Measurements from ENCODE around the gene ZNF724.
"Not testable (repeated sequence)": the region's sequence is repeated elsewhere in the genome, so short reads cannot be mapped to it uniquely, and the experiment has no call there.

The ZNF724 gene

DNA sequence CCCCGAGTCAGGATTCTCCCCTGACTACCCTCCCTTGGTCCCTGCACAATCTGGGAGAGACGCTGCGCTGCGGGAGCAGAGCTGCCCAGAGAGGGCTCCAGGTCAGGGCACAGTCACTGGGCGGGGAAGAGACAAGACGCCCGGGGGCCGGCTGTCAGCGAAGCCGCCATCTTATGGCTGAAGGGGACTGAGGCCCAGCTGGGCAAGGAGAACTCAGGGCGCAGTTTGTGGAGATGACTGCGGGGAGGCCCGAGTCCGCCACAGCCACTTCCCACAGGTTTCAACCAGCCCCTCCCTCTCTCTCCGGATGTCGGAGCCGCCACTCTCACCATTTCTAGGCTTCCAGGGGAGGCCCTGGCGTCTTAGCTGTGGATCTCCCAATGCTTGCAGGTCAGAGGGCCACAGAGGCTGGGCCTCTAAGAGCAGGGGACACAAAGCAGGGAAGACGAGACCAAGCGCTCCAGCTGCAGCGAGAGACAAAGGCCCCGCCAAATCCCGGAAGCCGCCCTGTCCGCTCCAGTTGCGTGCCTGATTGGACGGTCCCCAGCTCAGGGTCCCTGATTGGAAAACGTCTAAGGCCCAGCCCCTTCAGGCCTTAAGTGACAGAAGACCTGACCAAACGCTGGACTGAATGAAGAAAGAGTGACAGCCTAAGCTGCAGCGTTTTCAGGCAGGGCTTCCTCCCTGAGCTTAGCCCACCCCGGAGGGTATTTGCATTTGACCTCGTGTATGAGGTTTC lies at the start of gene ZNF724:
TSS of gene ZNF724 (minus strand) at position 484 of the 739 bp plus-strand sequence. CDS start at position 332, 152 bp downstream.
- Mint-ChIP-seq H3K4me3 (peak within 1 kb of the TSS; percentile 96 to 99), H3K27me3 (no peaks in the 10 kb centered on the region), H3K36me3 (peaks cover 9 to 18% of the 10 kb centered on the region in 2 donors), H3K4me1 (peaks cover 3 to 13% of the 10 kb centered on the region in 2 donors), H3K9me3 (peaks cover 0 to 1% of the 10 kb centered on the region in 2 donors), H3K27ac (peak within 1 kb of the TSS; percentile 97)
- ATAC-seq (replicated peaks): peak; percentile 99
- DNase-seq: peak; percentile 92

DNA sequence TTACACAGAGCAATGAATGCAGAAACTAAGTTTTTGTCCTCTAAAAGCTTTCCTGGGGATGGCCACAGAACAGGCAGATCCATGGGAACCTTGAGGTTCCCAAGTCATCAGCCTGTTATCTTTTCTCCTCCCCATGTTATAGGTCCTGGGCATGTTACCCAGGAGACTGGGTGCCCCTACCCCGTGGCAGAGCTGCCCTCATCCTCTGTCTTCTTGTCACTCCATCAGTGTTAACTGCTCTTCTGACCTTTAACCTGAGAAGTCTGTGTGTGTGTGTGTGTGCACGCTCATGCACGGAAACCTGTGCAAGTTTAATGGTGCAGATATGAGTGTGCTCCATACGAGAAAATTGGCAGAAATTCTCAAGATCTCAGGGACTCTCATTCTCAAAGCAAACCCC lies 43.9 kb upstream of the ZNF724 start:
- no peaks in the 10 kb centered on the region for H3K36me3 Mint-ChIP-seq
- H3K27ac Mint-ChIP-seq: no peak overlapping the region
- no peaks in the 10 kb centered on the region for H3K4me1 Mint-ChIP-seq
- no peak overlapping the region for H3K4me3 Mint-ChIP-seq
- no peak for ATAC-seq (replicated peaks)
- peaks cover 0 to 2% of the 10 kb centered on the region in 2 donors for H3K9me3 Mint-ChIP-seq
- DNase-seq: no peak
- no peaks in the 10 kb centered on the region for H3K27me3 Mint-ChIP-seq

DNA sequence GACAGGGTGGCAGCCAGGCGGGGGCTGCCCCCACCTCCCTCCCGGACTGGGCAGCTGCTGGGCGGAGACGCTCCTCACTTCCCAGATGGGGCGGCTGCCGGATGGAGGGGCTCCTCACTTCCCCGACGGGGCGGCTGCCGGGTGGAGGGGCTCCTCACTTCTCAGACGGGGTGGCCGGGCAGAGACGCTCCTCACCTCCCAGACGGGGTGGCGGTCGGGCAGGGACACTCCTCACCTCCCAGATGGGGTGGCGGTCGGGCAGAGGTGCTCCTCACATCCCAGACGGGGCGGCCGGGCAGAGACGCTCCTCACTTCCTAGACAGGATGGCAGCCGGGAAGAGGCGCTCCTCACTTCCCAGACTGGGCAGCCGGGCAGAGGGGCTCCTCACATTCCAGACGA lies 39.8 kb upstream of the ZNF724 start:
- not testable (repeated sequence) for H3K36me3 Mint-ChIP-seq

DNA sequence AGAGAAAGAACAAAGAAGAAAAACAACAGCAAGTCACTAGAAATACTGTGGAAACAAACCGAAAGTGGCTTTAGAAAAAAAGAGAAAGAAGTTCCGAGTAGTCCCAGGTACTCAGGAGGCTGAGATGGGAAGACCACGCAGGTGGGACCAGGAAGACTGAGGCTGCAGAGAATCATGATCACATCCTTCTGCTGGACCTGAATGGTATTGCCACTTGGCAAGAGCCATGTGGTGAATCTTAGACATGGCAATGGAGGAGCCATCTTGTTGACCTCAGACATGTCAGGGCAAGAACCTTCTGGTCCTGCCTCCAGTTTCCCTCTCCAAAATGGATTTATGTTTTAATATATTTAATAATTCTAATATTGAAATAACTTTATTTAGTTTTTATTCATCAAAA lies 37.4 kb upstream of the ZNF724 start:
- no peak for DNase-seq
- peaks cover 2 to 15% of the 10 kb centered on the region in 2 donors for H3K4me1 Mint-ChIP-seq
- no peak overlapping the region for H3K27ac Mint-ChIP-seq
- peaks cover 4% of the 10 kb centered on the region in 2 donors for H3K36me3 Mint-ChIP-seq
- H3K27me3 Mint-ChIP-seq: no peaks in the 10 kb centered on the region
- no peak overlapping the region for H3K4me3 Mint-ChIP-seq
- peaks cover 9 to 10% of the 10 kb centered on the region in 2 donors for H3K9me3 Mint-ChIP-seq
- ATAC-seq (replicated peaks): no peak

More for the DNA sequence above, 39.8 kb upstream of the ZNF724 start:
- H3K27ac Mint-ChIP-seq; ATAC-seq (replicated peaks); H3K27me3 Mint-ChIP-seq; DNase-seq; H3K4me3 Mint-ChIP-seq; H3K9me3 Mint-ChIP-seq; H3K4me1 Mint-ChIP-seq: not testable (repeated sequence)

DNA sequence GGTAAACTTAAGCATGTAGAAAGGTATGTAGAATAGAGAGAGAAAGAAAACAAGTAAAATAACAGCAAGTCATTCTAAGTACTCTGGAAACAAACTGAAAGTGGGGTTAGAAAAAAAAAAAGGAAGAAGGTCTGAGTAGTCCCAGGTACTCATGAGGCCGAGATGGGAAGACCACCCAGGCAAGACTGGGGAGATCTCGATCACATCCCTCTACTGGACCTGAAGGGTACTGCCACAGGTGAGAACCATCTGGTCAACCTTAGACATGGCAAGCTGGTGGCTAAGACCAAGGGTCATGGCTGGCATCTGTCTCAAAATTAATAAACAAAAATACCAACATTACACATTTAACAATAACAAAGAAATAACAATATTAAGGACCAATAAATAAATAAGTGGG lies 36.3 kb upstream of the ZNF724 start:
- peak; percentile 51 to 62 for ATAC-seq (replicated peaks)
- H3K9me3 Mint-ChIP-seq: peaks cover 9 to 10% of the 10 kb centered on the region in 2 donors
- H3K36me3 Mint-ChIP-seq: peaks cover 4% of the 10 kb centered on the region in 2 donors

DNA sequence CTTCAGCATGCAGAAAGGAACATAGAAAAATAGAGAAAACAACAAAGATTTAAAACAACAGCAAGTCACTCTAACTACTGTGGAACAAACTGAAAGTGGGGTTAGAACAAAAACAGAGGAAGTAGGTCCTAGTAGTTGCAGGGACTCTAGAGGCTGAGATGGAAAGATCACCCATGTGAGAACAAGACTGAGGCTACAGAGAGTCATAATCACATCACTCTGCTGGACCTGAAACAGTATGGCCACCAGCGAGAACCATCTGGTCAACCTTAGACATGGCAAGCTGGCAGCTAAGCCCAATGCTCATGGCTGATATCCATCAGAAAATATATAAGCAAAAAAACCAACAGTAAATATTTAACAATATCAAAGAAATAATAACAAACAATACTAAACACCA lies 35.8 kb upstream of the ZNF724 start:
- Mint-ChIP-seq H3K27me3 (no peaks in the 10 kb centered on the region), H3K4me1 (peaks cover 2 to 17% of the 10 kb centered on the region in 2 donors), H3K36me3 (peaks cover 4% of the 10 kb centered on the region in 2 donors), H3K27ac (peak overlapping the region; percentile 79), H3K4me3 (no peak overlapping the region), H3K9me3 (peaks cover 9 to 10% of the 10 kb centered on the region in 2 donors)
- DNase-seq (no peak), ATAC-seq (replicated peaks) (peak; percentile 71 to 77)

More for the DNA sequence above, 36.3 kb upstream of the ZNF724 start:
- DNase-seq: no peak
- Mint-ChIP-seq H3K4me3 (no peak overlapping the region), H3K27ac (no peak overlapping the region), H3K27me3 (no peaks in the 10 kb centered on the region), H3K4me1 (peaks cover 2 to 17% of the 10 kb centered on the region in 2 donors)

DNA sequence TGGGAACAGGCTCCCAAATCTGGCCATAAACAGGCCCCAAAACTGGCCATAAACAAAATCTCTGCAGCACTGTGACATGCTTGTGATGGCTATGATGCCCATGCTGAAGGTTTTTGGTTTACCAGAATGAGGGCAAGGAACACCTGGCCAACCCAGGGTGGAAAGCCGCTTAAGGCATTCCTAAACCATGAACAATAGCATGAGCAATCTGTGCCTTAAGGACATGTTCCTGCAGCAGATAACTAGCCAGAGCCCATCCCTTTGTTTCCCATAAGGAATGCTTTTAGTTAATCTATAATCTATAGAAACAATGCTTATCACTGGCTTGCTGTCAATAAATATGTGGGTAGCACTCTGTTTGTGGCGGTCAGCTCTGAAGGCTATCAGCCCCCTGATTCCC lies 35.1 kb upstream of the ZNF724 start:
- ATAC-seq (replicated peaks); DNase-seq; H3K27ac Mint-ChIP-seq; H3K4me3 Mint-ChIP-seq; H3K36me3 Mint-ChIP-seq; H3K27me3 Mint-ChIP-seq; H3K9me3 Mint-ChIP-seq: not testable (repeated sequence)
- H3K4me1 Mint-ChIP-seq: peaks cover 2 to 17% of the 10 kb centered on the region in 2 donors

DNA sequence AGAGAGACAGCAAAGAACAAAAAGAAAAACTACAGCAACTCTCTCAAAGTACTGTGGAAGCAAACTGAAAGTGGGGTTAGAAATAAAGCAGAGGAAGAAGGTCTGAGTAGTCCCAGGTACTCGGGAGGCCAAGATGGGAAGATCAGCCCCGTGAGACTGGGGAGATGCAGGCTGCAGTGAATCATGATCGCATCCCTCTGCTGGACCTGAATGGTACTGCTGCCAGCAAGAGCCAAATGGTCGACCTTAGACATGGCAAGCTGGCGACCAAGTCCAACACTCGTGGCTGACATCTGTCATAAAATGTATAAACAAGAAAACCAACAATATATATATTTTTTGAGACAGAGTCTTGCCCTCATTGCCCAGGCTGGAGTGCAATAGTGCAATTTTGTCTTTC lies 33.7 kb upstream of the ZNF724 start:
- Mint-ChIP-seq H3K27ac (no peak overlapping the region), H3K4me1 (peaks cover 2 to 17% of the 10 kb centered on the region in 2 donors), H3K9me3 (peaks cover 9 to 10% of the 10 kb centered on the region in 2 donors), H3K36me3 (peaks cover 4% of the 10 kb centered on the region in 2 donors), H3K4me3 (no peak overlapping the region), H3K27me3 (no peaks in the 10 kb centered on the region)
- DNase-seq: peak; percentile 36
- ATAC-seq (replicated peaks): peak; percentile 89 to 90

DNA sequence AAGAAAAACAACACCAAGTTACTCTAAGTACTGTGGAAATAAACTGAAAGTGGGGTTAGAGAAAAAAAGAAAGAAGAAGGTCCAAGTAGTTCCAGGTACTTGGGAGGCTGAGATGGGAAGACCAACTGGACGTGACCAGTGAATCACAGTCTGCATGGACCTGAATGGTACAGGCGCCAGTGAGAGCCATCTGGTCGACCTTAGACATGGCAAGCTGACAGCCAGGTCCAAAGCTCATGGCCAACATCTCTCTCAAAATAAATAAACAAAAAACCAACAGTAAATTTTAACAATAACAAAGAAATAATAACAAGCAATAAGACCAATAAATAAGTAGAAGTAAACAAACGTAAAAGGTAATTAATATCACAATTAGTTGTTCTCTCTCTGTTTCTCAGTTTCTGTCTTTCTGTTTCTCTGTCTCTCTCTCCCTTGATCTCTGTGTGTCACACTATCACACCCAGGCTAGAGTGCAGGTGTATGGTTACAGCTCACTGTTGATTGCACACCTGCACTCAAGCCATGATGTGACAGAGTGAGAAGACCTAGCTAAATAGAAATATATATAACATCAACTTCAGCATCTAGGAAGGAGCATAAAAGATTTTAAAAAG lies 31.6 kb upstream of the ZNF724 start:
- H3K36me3 Mint-ChIP-seq: peaks cover 1 to 2% of the 10 kb centered on the region in 2 donors
- no peaks in the 10 kb centered on the region for H3K27me3 Mint-ChIP-seq
- DNase-seq (no peak), ATAC-seq (replicated peaks) (no peak)
- no peak overlapping the region for H3K27ac Mint-ChIP-seq
- no peak overlapping the region for H3K4me3 Mint-ChIP-seq
- H3K9me3 Mint-ChIP-seq: peaks cover 4 to 7% of the 10 kb centered on the region in 2 donors
- H3K4me1 Mint-ChIP-seq: peaks cover 2 to 15% of the 10 kb centered on the region in 2 donors

DNA sequence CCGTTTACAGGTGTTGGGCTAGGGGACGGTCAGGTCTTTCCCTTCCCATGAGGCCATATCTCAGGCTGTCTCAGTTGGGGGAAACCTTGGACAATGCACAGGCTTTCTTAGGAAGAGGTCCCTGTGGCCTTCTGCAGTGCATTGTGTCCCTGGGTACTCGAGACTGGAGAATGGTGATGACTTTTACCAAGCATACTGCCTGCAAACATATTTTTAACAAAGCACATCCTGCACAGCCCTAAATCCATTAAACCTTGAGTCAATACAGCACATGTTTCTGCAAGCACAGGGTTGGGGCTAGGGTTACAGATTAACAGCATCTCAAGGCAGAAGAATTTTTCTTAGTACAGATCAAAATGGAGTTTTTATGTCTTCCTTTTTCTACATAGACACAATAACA lies 27.9 kb upstream of the ZNF724 start:
- not testable (repeated sequence) for DNase-seq; H3K4me3 Mint-ChIP-seq; H3K36me3 Mint-ChIP-seq; H3K9me3 Mint-ChIP-seq; H3K27me3 Mint-ChIP-seq; H3K4me1 Mint-ChIP-seq; H3K27ac Mint-ChIP-seq; ATAC-seq (replicated peaks)

DNA sequence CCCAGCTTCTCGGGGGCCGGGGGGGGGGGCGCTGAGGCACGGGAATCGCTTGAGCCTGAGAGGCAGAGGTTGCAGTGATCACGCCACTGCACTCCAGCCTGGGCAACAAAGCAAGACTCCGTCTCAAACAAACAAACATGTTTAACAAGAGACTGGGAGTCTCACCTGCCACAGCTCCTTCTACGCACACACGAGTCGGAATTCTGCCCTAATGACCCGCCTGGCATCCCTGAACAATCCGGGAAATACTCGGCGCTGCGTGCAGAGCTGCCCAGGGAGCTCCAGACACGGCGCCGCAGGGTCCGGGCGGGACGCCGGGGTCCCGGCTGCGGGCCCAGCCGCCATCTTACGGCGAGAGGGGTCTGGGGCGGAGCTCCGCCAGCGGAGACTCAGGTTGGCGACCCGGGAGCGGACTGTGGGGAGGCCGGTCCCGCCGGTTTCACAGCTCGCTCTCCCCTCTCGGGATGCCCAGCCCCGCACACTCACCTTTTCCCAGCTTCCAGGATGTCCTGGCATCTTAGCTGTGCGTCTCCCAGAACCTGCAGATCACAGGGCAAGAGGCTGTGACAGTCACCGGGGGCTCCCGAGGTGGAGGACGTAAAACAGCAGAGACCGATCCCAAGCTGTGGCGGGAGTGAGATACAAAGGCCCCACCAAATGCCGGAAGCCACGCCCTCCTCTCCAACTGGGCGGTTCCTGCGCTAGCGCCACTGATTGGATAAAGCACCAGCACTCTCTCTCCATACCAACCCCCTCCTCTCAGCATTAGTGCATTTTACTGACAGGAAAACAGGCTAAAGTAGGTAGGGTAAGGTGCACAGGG lies 23.6 kb upstream of the ZNF724 start:
- Mint-ChIP-seq H3K4me1 (peaks cover 7 to 22% of the 10 kb centered on the region in 2 donors), H3K4me3 (peak overlapping the region; percentile 97 to 98), H3K9me3 (no peaks in the 10 kb centered on the region), H3K27me3 (no peaks in the 10 kb centered on the region), H3K36me3 (peaks cover 10 to 15% of the 10 kb centered on the region in 2 donors), H3K27ac (peak overlapping the region; percentile 96)
- peak; percentile 86 for DNase-seq
- ATAC-seq (replicated peaks): peak; percentile 99

DNA sequence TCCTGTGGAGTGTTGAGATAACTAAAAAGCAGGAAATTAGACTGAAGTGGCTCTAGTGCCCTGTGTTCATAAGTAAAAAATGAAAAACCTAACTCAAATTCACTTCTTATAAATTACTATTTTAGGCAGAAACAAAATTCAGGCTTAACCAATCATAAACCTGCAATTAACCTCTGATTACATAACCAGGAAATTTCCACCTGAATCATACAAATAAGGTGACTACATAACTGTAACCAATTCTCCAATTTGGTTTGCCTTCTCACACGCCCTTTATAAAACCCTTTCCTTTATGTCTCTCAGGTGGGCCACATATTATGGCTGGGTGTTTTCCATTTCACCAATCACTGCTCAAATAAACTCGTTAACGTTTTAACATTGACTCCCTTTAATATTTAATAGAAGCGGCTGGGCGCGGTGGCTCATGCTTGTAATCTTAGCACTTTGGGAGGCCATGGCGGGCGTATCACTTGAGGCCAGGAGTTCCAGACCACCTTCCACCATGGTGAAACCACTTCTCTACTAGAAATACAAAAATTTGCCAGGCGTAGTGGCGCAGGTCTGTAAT lies 22.9 kb upstream of the ZNF724 start:
- ATAC-seq (replicated peaks): no peak
- Mint-ChIP-seq H3K4me1 (peaks cover 7 to 22% of the 10 kb centered on the region in 2 donors), H3K27ac (peak overlapping the region; percentile 96), H3K27me3 (no peaks in the 10 kb centered on the region), H3K4me3 (peak overlapping the region; percentile 97 to 98), H3K9me3 (no peaks in the 10 kb centered on the region), H3K36me3 (peaks cover 11 to 16% of the 10 kb centered on the region in 2 donors)
- DNase-seq: no peak

DNA sequence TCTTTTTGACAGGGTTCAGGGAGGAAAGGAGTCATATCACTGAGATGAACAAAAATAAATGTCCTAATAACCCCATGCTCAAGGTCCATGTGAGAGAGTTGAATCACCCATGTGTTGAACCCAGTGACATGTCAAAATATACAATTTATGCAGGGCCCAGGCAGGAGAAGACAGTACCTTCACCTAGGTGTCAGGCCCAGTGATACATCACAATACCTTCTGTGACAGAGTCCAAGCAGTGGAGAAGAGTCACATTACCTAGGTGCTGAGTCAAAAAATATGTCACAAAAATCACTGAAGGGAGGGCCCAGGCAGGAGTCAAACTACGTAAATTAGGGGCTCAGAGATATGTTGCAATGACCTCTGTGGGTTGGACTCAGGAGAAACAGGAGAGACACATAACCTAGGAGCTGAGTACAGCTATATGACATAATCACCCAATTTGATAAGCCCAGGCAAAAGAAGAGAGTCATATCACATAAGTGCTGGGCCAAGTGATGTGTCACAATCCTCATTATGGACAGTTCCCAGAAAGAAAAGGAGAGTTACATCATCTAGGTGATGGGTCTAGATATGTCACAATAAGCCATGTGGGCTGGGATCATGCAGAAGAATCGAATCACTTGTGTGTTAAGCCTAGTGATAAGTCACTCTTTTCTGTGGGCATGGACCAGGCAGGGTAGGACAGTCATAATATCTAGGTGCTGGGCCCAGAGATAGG lies 13.8 kb upstream of the ZNF724 start:
- peaks cover 0 to 5% of the 10 kb centered on the region in 2 donors for H3K4me1 Mint-ChIP-seq
- no peaks in the 10 kb centered on the region for H3K27me3 Mint-ChIP-seq
- DNase-seq (no peak), ATAC-seq (replicated peaks) (no peak)
- no peak overlapping the region for H3K27ac Mint-ChIP-seq
- H3K36me3 Mint-ChIP-seq: peaks cover 30 to 48% of the 10 kb centered on the region in 2 donors
- no peaks in the 10 kb centered on the region for H3K9me3 Mint-ChIP-seq
- no peak overlapping the region for H3K4me3 Mint-ChIP-seq

Measured in stimulated activated naive B cell treated with anti-CD40 and anti-IgM and Interleukin-4, amounts not matched to agents 10 μg/mL and 1 μg/mL and 100 μg/mL, for 72 hours (primary cell).